ENCODE measurements around the gene NOB1. TPM values are rescaled to one million over a fixed set of nuclear protein-coding genes. Genes with fewer than 3 reads are reported as not detected.
"Not testable (repeated sequence)": the region's sequence is repeated elsewhere in the genome, so short reads cannot be mapped to it uniquely, and the experiment has no call there.

Gene NOB1
- total and polyA plus RNA-seq, 4 experiments from 2014 or later, result 28.0 to 54.4 (median 45.4) TPM

- H3K27ac ChIP-seq (ENCODE audit: low read depth, low read length), result no peak overlapping the region
- no peak overlapping the region for H3K4me3 Mint-ChIP-seq
- no peaks in the 10 kb centered on the region for H3K27me3 Mint-ChIP-seq
- H3K36me3 Mint-ChIP-seq, result no peaks in the 10 kb centered on the region
- H3K27me3 ChIP-seq (ENCODE audit: insufficient read depth, low read length), result no peaks in the 10 kb centered on the region
- peaks cover 2 to 10% (median 2%) of the 10 kb centered on the region in 4 donors for H3K4me1 Mint-ChIP-seq
- POLR2A ChIA-PET (ENCODE audit: partially characterized antibody), result interaction anchor here (0.8 to 0.9 kb wide), 2 partner anchors 22 to 26 kb away, joined by 3 read pairs; no protein-coding TSS in a partner anchor
- CTCF ChIA-PET (ENCODE audit: partially characterized antibody), result interaction anchor here (1.0 kb wide), 1 partner anchor 22 kb away, joined by 3 read pairs; the partner anchor contains the start of gene NOB1
- H3K36me3 ChIP-seq (ENCODE audit: insufficient read depth, low read length), result no peaks in the 10 kb centered on the region
- intact Hi-C loops (cut with micrococcal nuclease), result no loop called here
- no peak for DNase-seq
- H3K9me3 Mint-ChIP-seq, result no peaks in the 10 kb centered on the region
- no peak overlapping the region for H3K27ac Mint-ChIP-seq
- H3K9me3 ChIP-seq (ENCODE audit: control insufficient read depth in 1 of 2, low read length in 2 of 2), result no peaks in the 10 kb centered on the region
- no peak overlapping the region for H3K4me3 ChIP-seq (ENCODE audit: low read length in 2 of 2)
- H3K4me1 ChIP-seq (ENCODE audit: insufficient read depth, low read length), result peaks cover 9% of the 10 kb centered on the region
These were observed 22.6 kb downstream of the NOB1 start for GRCh38 chr16:69732101-69732500.

GRCh38 chr16:69731280-69731679 is 23.4 kb downstream of the NOB1 start:
- H3K36me3 Mint-ChIP-seq; DNase-seq; intact Hi-C loops (cut with micrococcal nuclease); H3K27ac ChIP-seq (ENCODE audit: low read depth, low read length); CTCF ChIA-PET (ENCODE audit: partially characterized antibody); H3K9me3 Mint-ChIP-seq; H3K9me3 ChIP-seq (ENCODE audit: control insufficient read depth in 1 of 2, low read length in 2 of 2); H3K27me3 ChIP-seq (ENCODE audit: insufficient read depth, low read length); H3K27ac Mint-ChIP-seq; H3K4me3 ChIP-seq (ENCODE audit: low read length in 2 of 2); H3K4me3 Mint-ChIP-seq; H3K36me3 ChIP-seq (ENCODE audit: insufficient read depth, low read length); H3K27me3 Mint-ChIP-seq: not testable (repeated sequence)
- peaks cover 14% of the 10 kb centered on the region for H3K4me1 ChIP-seq (ENCODE audit: insufficient read depth, low read length)
- POLR2A ChIA-PET (ENCODE audit: partially characterized antibody), result interaction anchor here (0.9 kb wide), 1 partner anchor 23 kb away, joined by 3 read pairs; no protein-coding TSS in a partner anchor
- H3K4me1 Mint-ChIP-seq, result peaks cover 10 to 18% (median 10%) of the 10 kb centered on the region in 4 donors

- H3K4me1 Mint-ChIP-seq, result peaks cover 13 to 33% (median 16%) of the 10 kb centered on the region in 4 donors
- H3K4me3 Mint-ChIP-seq; H3K36me3 Mint-ChIP-seq; H3K27me3 ChIP-seq (ENCODE audit: insufficient read depth, low read length); intact Hi-C loops (cut with micrococcal nuclease); H3K9me3 ChIP-seq (ENCODE audit: control insufficient read depth in 1 of 2, low read length in 2 of 2); H3K4me3 ChIP-seq (ENCODE audit: low read length in 2 of 2); H3K36me3 ChIP-seq (ENCODE audit: insufficient read depth, low read length); H3K27ac Mint-ChIP-seq; H3K9me3 Mint-ChIP-seq; H3K27me3 Mint-ChIP-seq; DNase-seq; H3K27ac ChIP-seq (ENCODE audit: low read depth, low read length): not testable (repeated sequence)
- ChIA-PET CTCF (ENCODE audit: partially characterized antibody) (interaction anchor here (1.5 to 7.8 kb wide), 3 partner anchors 20 to 201 kb away, joined by 3 to 72 read pairs (median 48); partner anchors contain the start of gene NOB1), POLR2A (ENCODE audit: partially characterized antibody) (interaction anchor here (5.8 kb wide), 1 partner anchor 25 kb away, joined by 71 read pairs; the partner anchor contains the start of gene NOB1)
- H3K4me1 ChIP-seq (ENCODE audit: insufficient read depth, low read length), result peaks cover 20% of the 10 kb centered on the region
These were observed 25.7 kb downstream of the NOB1 start for GRCh38 chr16:69729030-69729429.

GRCh38 chr16:69727916-69728270 is 26.8 kb downstream of the NOB1 start:
- Mint-ChIP-seq H3K4me3 (peak overlapping the region in 4 of 8 donors; percentile 10 to 57 (median 48)), H3K27ac (peak overlapping the region in 2 of 7 donors; percentile 22 to 47), H3K27me3 (no peaks in the 10 kb centered on the region), H3K4me1 (peaks cover 13 to 37% (median 16%) of the 10 kb centered on the region in 4 donors), H3K9me3 (no peaks in the 10 kb centered on the region), H3K36me3 (no peaks in the 10 kb centered on the region)
- no peaks in the 10 kb centered on the region for H3K9me3 ChIP-seq (ENCODE audit: control insufficient read depth in 1 of 2, low read length in 2 of 2)
- ChIA-PET CTCF (ENCODE audit: partially characterized antibody) (interaction anchor here (1.3 to 7.8 kb wide), 3 partner anchors 15 to 27 kb away, joined by 3 to 72 read pairs (median 48); partner anchors contain the start of gene NOB1), POLR2A (ENCODE audit: partially characterized antibody) (interaction anchor here (0.6 to 5.8 kb wide), 4 partner anchors 26 to 332 kb away, joined by 3 to 71 read pairs (median 13); partner anchors contain the start of genes NOB1 and WWP2)
- peaks cover 20% of the 10 kb centered on the region for H3K4me1 ChIP-seq (ENCODE audit: insufficient read depth, low read length)
- intact Hi-C loops (cut with micrococcal nuclease), result no loop called here
- no peak for DNase-seq
- no peak overlapping the region for H3K27ac ChIP-seq (ENCODE audit: low read depth, low read length)
- no peaks in the 10 kb centered on the region for H3K27me3 ChIP-seq (ENCODE audit: insufficient read depth, low read length)
- H3K36me3 ChIP-seq (ENCODE audit: insufficient read depth, low read length), result no peaks in the 10 kb centered on the region
- H3K4me3 ChIP-seq (ENCODE audit: low read length in 2 of 2), result no peak overlapping the region

GRCh38 chr16:69726313-69727060 is 28.2 kb downstream of the NOB1 start, which contains the start of gene NQO1:
NQO1 (minus strand) TSS chr16:69726560; CDS start chr16:69726439, 121 bp downstream.
- peak within 1 kb of the TSS; percentile 87 to 97 (median 94) for H3K4me3 Mint-ChIP-seq
- no peaks in the 10 kb centered on the region for H3K9me3 Mint-ChIP-seq
- no peaks in the 10 kb centered on the region for H3K27me3 ChIP-seq (ENCODE audit: insufficient read depth, low read length)
- peaks cover 20% of the 10 kb centered on the region for H3K4me1 ChIP-seq (ENCODE audit: insufficient read depth, low read length)
- H3K36me3 Mint-ChIP-seq, result no peaks in the 10 kb centered on the region
- H3K27me3 Mint-ChIP-seq, result no peaks in the 10 kb centered on the region
- ChIA-PET CTCF (ENCODE audit: partially characterized antibody) (interaction anchor here (3.0 to 7.8 kb wide), 3 partner anchors 17 to 36 kb away, joined by 8 to 72 read pairs (median 48); partner anchors contain the start of genes NOB1 and WWP2), POLR2A (ENCODE audit: partially characterized antibody) (interaction anchor here (0.7 to 5.8 kb wide), 9 partner anchors 9 to 301 kb away, joined by 3 to 71 read pairs (median 5); partner anchors contain the start of genes NOB1 and WWP2)
- H3K27ac ChIP-seq (ENCODE audit: low read depth, low read length), result peak within 1 kb of the TSS; percentile 49
- intact Hi-C loops (cut with micrococcal nuclease), result loop anchor here (1.0 kb wide), 2 partner anchors 17 to 28 kb away; partner anchors contain the start of gene NOB1
- H3K27ac Mint-ChIP-seq, result peak within 1 kb of the TSS; percentile 85 to 96 (median 92)
- DNase-seq, result peak; percentile 79 to 86 (median 83)
- peak within 1 kb of the TSS; percentile 52 to 63 for H3K4me3 ChIP-seq (ENCODE audit: low read length in 2 of 2)
- no peaks in the 10 kb centered on the region for H3K36me3 ChIP-seq (ENCODE audit: insufficient read depth, low read length)
- no peaks in the 10 kb centered on the region for H3K9me3 ChIP-seq (ENCODE audit: control insufficient read depth in 1 of 2, low read length in 2 of 2)
- H3K4me1 Mint-ChIP-seq, result peaks cover 13 to 37% (median 16%) of the 10 kb centered on the region in 4 donors

GRCh38 chr16:69725480-69726312 is 29.0 kb downstream of the NOB1 start:
- H3K4me1 ChIP-seq (ENCODE audit: insufficient read depth, low read length), result peaks cover 20% of the 10 kb centered on the region
- H3K27ac Mint-ChIP-seq, result peak overlapping the region; percentile 85 to 96 (median 92)
- no peaks in the 10 kb centered on the region for H3K36me3 Mint-ChIP-seq
- no peaks in the 10 kb centered on the region for H3K9me3 ChIP-seq (ENCODE audit: control insufficient read depth in 1 of 2, low read length in 2 of 2)
- CTCF ChIA-PET (ENCODE audit: partially characterized antibody), result interaction anchor here (3.0 to 7.8 kb wide), 3 partner anchors 17 to 37 kb away, joined by 8 to 72 read pairs (median 48); partner anchors contain the start of genes NOB1 and WWP2
- H3K4me1 Mint-ChIP-seq, result peaks cover 13 to 37% (median 16%) of the 10 kb centered on the region in 4 donors
- H3K27me3 ChIP-seq (ENCODE audit: insufficient read depth, low read length), result no peaks in the 10 kb centered on the region
- POLR2A ChIA-PET (ENCODE audit: partially characterized antibody), result interaction anchor here (0.7 to 5.8 kb wide), 9 partner anchors 8 to 300 kb away, joined by 3 to 71 read pairs (median 5); partner anchors contain the start of genes NOB1 and WWP2
- no peaks in the 10 kb centered on the region for H3K36me3 ChIP-seq (ENCODE audit: insufficient read depth, low read length)
- no peaks in the 10 kb centered on the region for H3K27me3 Mint-ChIP-seq
- H3K4me3 ChIP-seq (ENCODE audit: low read length in 2 of 2), result peak overlapping the region in 1 of 2 donors; percentile 52
- peak overlapping the region; percentile 87 to 97 (median 94) for H3K4me3 Mint-ChIP-seq
- H3K9me3 Mint-ChIP-seq, result no peaks in the 10 kb centered on the region
- intact Hi-C loops (cut with micrococcal nuclease), result loop anchor here (1.0 kb wide), 2 partner anchors 16 to 29 kb away; partner anchors contain the start of gene NOB1
- no peak for DNase-seq
- H3K27ac ChIP-seq (ENCODE audit: low read depth, low read length), result peak overlapping the region; percentile 49

Measured in CD4-positive, alpha-beta memory T cell (primary cell).